IMR-90 (cell line): ENCODE measurements around the gene CBY1. TPM values are rescaled to one million over a fixed set of nuclear protein-coding genes. Genes with fewer than 3 reads are reported as not detected.

ENCODE experiments used
- ATAC-seq: fragments of 200-7000 bp; cut with Tn5 transposase; 2 replicates; pipeline ENCODE4 v1.9.1; 2020; ENCODE audit warnings: low read depth, mild to moderate bottlenecking, moderate library complexity
- BruUV-seq: library from RNA; stranded (reverse); fragments of 400-500 nt; replicated peaks from 2 replicates; lab custom pipeline; 2021; lab: Mats Ljungman, UMichigan
- CTCF ChIA-PET: fragments of 300-600 bp; formaldehyde crosslinking; extraction: SDS; loops from one replicate; lab custom pipeline; 2021; ENCODE audit warnings: antibody characterized with exemption; lab: Yijun Ruan, JAX
- POLR2A ChIA-PET: fragments of 300-600 bp; sonication (Branson Sonifier 250); formaldehyde crosslinking; loops from one replicate; lab custom pipeline; 2022; ENCODE audit warnings: antibody characterized with exemption; ENCODE audit not compliant: unreplicated experiment; lab: Charles Lee
- DNase-seq: peaks from one replicate; pipeline ENCODE4 v3.0.0; 2013
- H2AFZ ChIP-seq: replicated peaks from 2 replicates; pipeline ENCODE3; 2013; ENCODE audit warnings: low read length, mild to moderate bottlenecking; ENCODE audit not compliant: poor library complexity
- H2AK5ac ChIP-seq: 2 replicates; pipeline ENCODE4 v1.6.1; 2013; ENCODE audit warnings: low read depth, low read length, inconsistent platforms
- H2AK9ac ChIP-seq: replicated peaks from 2 replicates; pipeline ENCODE3; 2013; ENCODE audit warnings: mild to moderate bottlenecking, low read depth, low read length, moderate library complexity; ENCODE audit not compliant: poor library complexity
- H2BK120ac ChIP-seq: 2 replicates; pipeline ENCODE4 v1.6.1; 2013; ENCODE audit warnings: low read depth, low read length, inconsistent platforms
- H2BK15ac ChIP-seq: 3 replicates; pipeline ENCODE4 v1.6.1; 2013; ENCODE audit warnings: low read depth, low read length, inconsistent platforms
- H2BK20ac ChIP-seq: 2 replicates; pipeline ENCODE4 v1.6.1; 2013; ENCODE audit warnings: low read depth, mild to moderate bottlenecking, inconsistent platforms, low read length, moderate library complexity
- H2BK5ac ChIP-seq: 2 replicates; pipeline ENCODE4 v1.6.1; 2013; ENCODE audit warnings: mild to moderate bottlenecking, low read depth, low read length, inconsistent platforms; ENCODE audit not compliant: poor library complexity, severe bottlenecking
- H3K14ac ChIP-seq: replicated peaks from 2 replicates; pipeline ENCODE4 v1.6.1; 2013; ENCODE audit warnings: low read depth, low read length, inconsistent platforms
- H3K18ac ChIP-seq: 2 replicates; pipeline ENCODE4 v1.6.1; 2013; ENCODE audit warnings: low read depth, low read length, control low read depth
- H3K23ac ChIP-seq: 2 replicates; pipeline ENCODE4 v1.6.1; 2013; ENCODE audit warnings: low read depth, low read length, inconsistent platforms
- H3K27ac ChIP-seq: 2 replicates; pipeline ENCODE4 v1.5.1; 2013; ENCODE audit warnings: mild to moderate bottlenecking, control low read depth, low read length; ENCODE audit not compliant: insufficient read depth
- H3K27me3 ChIP-seq: 2 replicates; pipeline ENCODE4 v1.6.1; 2013; ENCODE audit warnings: low read length; ENCODE audit not compliant: control insufficient read depth, insufficient read depth
- H3K36me3 ChIP-seq: 2 replicates; pipeline ENCODE4 v1.6.1; 2013; ENCODE audit warnings: low read length, mixed read lengths; ENCODE audit not compliant: control insufficient read depth, insufficient read depth
- H3K4ac ChIP-seq: 2 replicates; pipeline ENCODE4 v1.6.1; 2013; ENCODE audit warnings: low read depth, low read length, inconsistent platforms
- H3K4me1 ChIP-seq: 2 replicates; pipeline ENCODE4 v1.6.1; 2013; ENCODE audit warnings: low read length, mixed read lengths; ENCODE audit not compliant: control insufficient read depth, insufficient read depth
- H3K4me2 ChIP-seq: 2 replicates; pipeline ENCODE4 v1.6.1; 2013; ENCODE audit warnings: low read depth, mild to moderate bottlenecking, control low read depth, low read length, moderate library complexity
- H3K4me3 ChIP-seq: 2 replicates; pipeline ENCODE4 v1.5.1; 2013; ENCODE audit warnings: low read depth, mild to moderate bottlenecking, control low read depth, low read length, moderate library complexity; ENCODE audit not compliant: insufficient read depth
- H3K56ac ChIP-seq: 2 replicates; pipeline ENCODE4 v1.6.1; 2013; ENCODE audit warnings: low read length, inconsistent platforms; ENCODE audit not compliant: insufficient read depth; ENCODE audit errors: extremely low read depth
- H3K79me1 ChIP-seq, 2 experiments: 2 replicates each; pipeline ENCODE4 v1.6.1; 2013; ENCODE audit warnings: low read length in 2 of 2, inconsistent platforms in 1 of 2, low read depth in 1 of 2
- H3K9ac ChIP-seq: 2 replicates; pipeline ENCODE4 v1.6.1; 2013; ENCODE audit warnings: low read depth, low read length, control low read depth
- H3K9me1 ChIP-seq: 2 replicates; pipeline ENCODE4 v1.6.1; 2013; ENCODE audit warnings: low read length, inconsistent platforms; ENCODE audit not compliant: insufficient read depth
- H3K9me3 ChIP-seq: 2 replicates; pipeline ENCODE4 v1.6.1; 2013; ENCODE audit warnings: low read length; ENCODE audit not compliant: control insufficient read depth, insufficient read depth
- H4K20me1 ChIP-seq: 2 replicates; pipeline ENCODE4 v1.6.1; 2013; ENCODE audit warnings: low read length, inconsistent platforms; ENCODE audit not compliant: insufficient read depth
- H4K5ac ChIP-seq: 2 replicates; pipeline ENCODE4 v1.6.1; 2013; ENCODE audit warnings: mild to moderate bottlenecking, low read depth, low read length, control low read depth
- H4K8ac ChIP-seq, 2 experiments: 2 replicates each; pipeline ENCODE4 v1.6.1; 2013; ENCODE audit warnings: low read depth in 2 of 2, low read length in 2 of 2, control low read depth in 1 of 2, inconsistent platforms in 1 of 2
- H4K91ac ChIP-seq: 2 replicates; pipeline ENCODE4 v1.6.1; 2013; ENCODE audit warnings: low read depth, low read length, inconsistent platforms; ENCODE audit not compliant: insufficient read depth
- CEBPB ChIP-seq: IDR thresholded peaks from 2 replicates; pipeline ENCODE4 v1.6.1; 2012; ENCODE audit warnings: low read depth, low read length, improper control_type of control experiment
- CTCF ChIP-seq: conservative IDR thresholded peaks from 2 replicates; pipeline ENCODE4 v1.5.1; 2012; ENCODE audit warnings: mild to moderate bottlenecking, low read depth, low read length, improper control_type of control experiment
- FOS ChIP-seq: fragments of 150-350 bp; IDR thresholded peaks from 2 replicates; pipeline ENCODE4 v1.6.1; 2016; ENCODE audit warnings: low read depth, low read length
- MAZ ChIP-seq: IDR thresholded peaks from 2 replicates; pipeline ENCODE4 v1.6.1; 2012; ENCODE audit warnings: low read depth, mild to moderate bottlenecking, low read length, improper control_type of control experiment, moderate library complexity, borderline replicate concordance
- MXI1 ChIP-seq: IDR thresholded peaks from 2 replicates; pipeline ENCODE4 v1.6.1; 2012; ENCODE audit warnings: low read depth, mild to moderate bottlenecking, low read length, moderate library complexity, borderline replicate concordance
- POLR2A ChIP-seq: IDR thresholded peaks from 2 replicates; pipeline ENCODE4 v1.6.1; 2012; ENCODE audit warnings: mild to moderate bottlenecking, low read depth, low read length
- RAD21 ChIP-seq: IDR thresholded peaks from 2 replicates; pipeline ENCODE4 v1.6.1; 2012; ENCODE audit warnings: low read length, improper control_type of control experiment
- SMC3 ChIP-seq: fragments of 150-350 bp; IDR thresholded peaks from 2 replicates; pipeline ENCODE4 v1.6.1; 2016; ENCODE audit warnings: low read depth, mild to moderate bottlenecking, antibody characterized with exemption, low read length, moderate library complexity
- WGBS, 2 experiments: methylation state at CpG; one replicate each; pipeline versions ENCODE4 v1.1.5 to v1.1.7; 2013; ENCODE audit warnings: missing lambda C conversion rate in 2 of 2; ENCODE audit not compliant: insufficient read length in 1 of 2; ENCODE audit errors: extremely low coverage in 2 of 2; 5-methylcytosine and 5-hydroxymethylcytosine counted together
- dilution Hi-C: fragments of 300-500 bp; cut with HindIII; formaldehyde crosslinking; loops from one replicate; pipeline ENCODE4 v1.14.3; 2018; ENCODE audit warnings: low sequenced_read_pairs; ENCODE audit not compliant: unreplicated experiment
- in situ Hi-C: fragments of 300-500 bp; cut with MboI; formaldehyde crosslinking; loops from 3 replicates; pipeline ENCODE4 v1.14.3; 2019; ENCODE audit warnings: low sequenced_read_pairs, inconsistent platforms, mixed read lengths
- intact Hi-C: fragments of 100-400 bp; cut with micrococcal nuclease; formaldehyde crosslinking; loops from 2 replicates; pipeline ENCODE4 v1.10.0; 2022
- polyA plus RNA-seq, 3 experiments: library from polyadenylated mRNA; depleted of rRNA; stranded (reverse); fragments of >200 nt; gene quantifications; 2 replicates each; pipeline ENCODE4 v1.2.3, GENCODE V29; 2012; ENCODE audit warnings: low replicate concordance in 1 of 3
- total RNA-seq: library from RNA; depleted of rRNA; stranded (reverse); fragments of >200 nt; gene quantifications from 2 replicates; pipeline ENCODE4 v1.2.3, GENCODE V29; 2012
- TF ChIP-seq, protein P1 (sequence below): fragments of 150-350 bp; IDR thresholded peaks from 2 replicates; pipeline ENCODE4 v1.6.1; 2016; ENCODE audit warnings: low read depth, mild to moderate bottlenecking, low read length, moderate library complexity, borderline replicate concordance

CBY1 gene
- total and polyA plus RNA-seq, 2 of the 4 experiments (the other 2 are of a cell fraction) = 13.8 to 30.0 TPM

- Histone ChIP-seq H3K9me1 (no peaks in the 10 kb centered on the region; the same call in 1 of the 2 replicates), H3K4ac (peak within 1 kb of the TSS; percentile 88), H4K5ac (peak within 1 kb of the TSS; percentile 92), H3K14ac (peak within 1 kb of the TSS; percentile 72), H3K36me3 (peaks cover 26% of the 10 kb centered on the region), H3K56ac (peak within 1 kb of the TSS; percentile 68), H3K27ac (peak within 1 kb of the TSS; percentile 85), H2AK5ac (peak within 1 kb of the TSS; percentile 86), H4K8ac (peak within 1 kb of the TSS; percentile 59 to 97), H3K4me2 (peak within 1 kb of the TSS; percentile 87), H2BK15ac (no peak within 1 kb of the TSS), H2BK120ac (peak within 1 kb of the TSS; percentile 68; the same call in 1 of the 2 replicates), H3K4me3 (peak within 1 kb of the TSS; percentile 83), H3K27me3 (no peaks in the 10 kb centered on the region), H3K18ac (no peak within 1 kb of the TSS), H2BK5ac (peak within 1 kb of the TSS; percentile 75), H4K20me1 (no peaks in the 10 kb centered on the region), H3K23ac (peak within 1 kb of the TSS; percentile 72), H3K79me1 (peaks cover 16 to 37% of the 10 kb centered on the region in 2 experiments; a peak in 3 of 4 replicates), H4K91ac (peak within 1 kb of the TSS; percentile 75; the same call in 1 of the 2 replicates), H2AK9ac (peak within 1 kb of the TSS; percentile 88), H2AFZ (peak within 1 kb of the TSS; percentile 97), H2BK20ac (no peak within 1 kb of the TSS), H3K9me3 (no peaks in the 10 kb centered on the region), H3K4me1 (no peaks in the 10 kb centered on the region; the same call in 1 of the 2 replicates), H3K9ac (peak within 1 kb of the TSS; percentile 89)
- in situ Hi-C loops (no loop called here), dilution Hi-C loops (no loop called here), intact Hi-C loops (loop anchor here (2.0 kb wide), 1 partner anchor 15 kb away; no protein-coding TSS in a partner anchor)
- ATAC-seq (peak; percentile 100), DNase-seq (peak; percentile 83)
- ChIA-PET CTCF (interaction anchor here (0.6 to 1.9 kb wide), 9 partner anchors 10 to 191 kb away, joined by 3 to 9 read pairs (median 4); partner anchors contain the start of genes CBY1 and FAM227A), POLR2A (interaction anchor here (0.5 to 0.6 kb wide), 2 partner anchors 23 to 123 kb away, joined by 3 to 5 read pairs; no protein-coding TSS in a partner anchor)
- TF ChIP-seq, protein P1, sequence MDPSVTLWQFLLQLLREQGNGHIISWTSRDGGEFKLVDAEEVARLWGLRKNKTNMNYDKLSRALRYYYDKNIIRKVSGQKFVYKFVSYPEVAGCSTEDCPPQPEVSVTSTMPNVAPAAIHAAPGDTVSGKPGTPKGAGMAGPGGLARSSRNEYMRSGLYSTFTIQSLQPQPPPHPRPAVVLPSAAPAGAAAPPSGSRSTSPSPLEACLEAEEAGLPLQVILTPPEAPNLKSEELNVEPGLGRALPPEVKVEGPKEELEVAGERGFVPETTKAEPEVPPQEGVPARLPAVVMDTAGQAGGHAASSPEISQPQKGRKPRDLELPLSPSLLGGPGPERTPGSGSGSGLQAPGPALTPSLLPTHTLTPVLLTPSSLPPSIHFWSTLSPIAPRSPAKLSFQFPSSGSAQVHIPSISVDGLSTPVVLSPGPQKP = 0 out of 2 replicates have a peak, but pooled peaks have one; percentile 20
- TF ChIP-seq MAZ = peak; percentile 43; the same call in 1 of the 2 replicates
- TF ChIP-seq CEBPB = no peak
- peak; percentile 49 for TF ChIP-seq SMC3
- no peak for TF ChIP-seq FOS
- peak; percentile 82 for TF ChIP-seq CTCF
- peak; percentile 81 for TF ChIP-seq POLR2A
- TF ChIP-seq RAD21 = peak; percentile 41
- TF ChIP-seq MXI1 = peak; percentile 90; the same call in 1 of the 2 replicates
- no TSS peak for BruUV-seq
- 0% methylated on average over 27 of the region's 60 CpGs; no CpG with 5 or more reads in 1 of the 2 experiments for WGBS, 2 experiments
Observed at GRCh38 chr22:38681582-38682335, 25.3 kb downstream of the CBY1 start, which contains the start of gene TOMM22. Gene TOMM22, plus strand, starts transcription at chr22:38681957. Its CDS starts 22 bp downstream, at chr22:38681979.
